Measurements from ENCODE around the gene EPHB3. TPM values are rescaled to one million over a fixed set of nuclear protein-coding genes. Genes with fewer than 3 reads are reported as not detected.

The EPHB3 gene
- total and polyA plus RNA-seq, 12 donors = 0.38 to 4.0 (median 1.5) TPM

DNA sequence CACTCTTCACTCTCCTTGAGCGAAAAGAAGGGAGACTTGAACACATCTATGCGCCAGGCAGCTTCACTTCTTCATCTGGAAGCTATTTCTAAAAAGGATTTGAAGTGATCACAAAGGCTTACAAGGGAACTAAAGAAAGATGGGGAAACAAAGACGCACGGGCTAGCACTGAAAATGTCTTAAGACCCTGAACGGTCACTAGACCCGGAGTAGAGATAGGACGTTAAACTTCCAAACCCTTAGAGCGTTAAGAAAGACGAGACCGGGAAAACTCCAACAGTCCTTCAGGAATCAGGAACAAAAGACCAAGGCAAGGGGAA, 47.5 kb upstream of the EPHB3 start:
- peaks cover 0 to 23% (median 10%) of the 10 kb centered on the region in 9 donors for H3K4me1 ChIP-seq
- TF ChIP-seq, protein P1, sequence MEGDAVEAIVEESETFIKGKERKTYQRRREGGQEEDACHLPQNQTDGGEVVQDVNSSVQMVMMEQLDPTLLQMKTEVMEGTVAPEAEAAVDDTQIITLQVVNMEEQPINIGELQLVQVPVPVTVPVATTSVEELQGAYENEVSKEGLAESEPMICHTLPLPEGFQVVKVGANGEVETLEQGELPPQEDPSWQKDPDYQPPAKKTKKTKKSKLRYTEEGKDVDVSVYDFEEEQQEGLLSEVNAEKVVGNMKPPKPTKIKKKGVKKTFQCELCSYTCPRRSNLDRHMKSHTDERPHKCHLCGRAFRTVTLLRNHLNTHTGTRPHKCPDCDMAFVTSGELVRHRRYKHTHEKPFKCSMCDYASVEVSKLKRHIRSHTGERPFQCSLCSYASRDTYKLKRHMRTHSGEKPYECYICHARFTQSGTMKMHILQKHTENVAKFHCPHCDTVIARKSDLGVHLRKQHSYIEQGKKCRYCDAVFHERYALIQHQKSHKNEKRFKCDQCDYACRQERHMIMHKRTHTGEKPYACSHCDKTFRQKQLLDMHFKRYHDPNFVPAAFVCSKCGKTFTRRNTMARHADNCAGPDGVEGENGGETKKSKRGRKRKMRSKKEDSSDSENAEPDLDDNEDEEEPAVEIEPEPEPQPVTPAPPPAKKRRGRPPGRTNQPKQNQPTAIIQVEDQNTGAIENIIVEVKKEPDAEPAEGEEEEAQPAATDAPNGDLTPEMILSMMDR (IDR thresholded peaks at IDR 0.05) = no peak
- H3K4me3 ChIP-seq = peak overlapping the region in 9 of 10 donors; percentile 22 to 57 (median 52)
- H3K9me3 ChIP-seq = peaks cover 0 to 7% (median 0%) of the 10 kb centered on the region in 11 donors
- WGBS, 2 donors = 17 to 19% methylated on average over 10 of the region's 10 CpGs
- intact Hi-C loops (cut with DNase I) = loop anchor here in 9 of 10 donors (5.0 to 10.0 kb wide), 6 partner anchors 42 to 149 kb away; partner anchors contain the start of genes CLCN2 (in 1 of the 9), POLR2H (in 1 of the 9) and THPO (in 1 of the 9)
- peaks cover 0 to 67% (median 45%) of the 10 kb centered on the region in 7 donors for H3K27me3 ChIP-seq
- peak overlapping the region in 6 of 10 donors; percentile 29 to 69 (median 54) for H3K27ac ChIP-seq
- peak in 7 of 8 donors; percentile 4 to 40 (median 18) for ATAC-seq
- DNase-seq = no peak
- H3K36me3 ChIP-seq = no peaks in the 10 kb centered on the region

DNA sequence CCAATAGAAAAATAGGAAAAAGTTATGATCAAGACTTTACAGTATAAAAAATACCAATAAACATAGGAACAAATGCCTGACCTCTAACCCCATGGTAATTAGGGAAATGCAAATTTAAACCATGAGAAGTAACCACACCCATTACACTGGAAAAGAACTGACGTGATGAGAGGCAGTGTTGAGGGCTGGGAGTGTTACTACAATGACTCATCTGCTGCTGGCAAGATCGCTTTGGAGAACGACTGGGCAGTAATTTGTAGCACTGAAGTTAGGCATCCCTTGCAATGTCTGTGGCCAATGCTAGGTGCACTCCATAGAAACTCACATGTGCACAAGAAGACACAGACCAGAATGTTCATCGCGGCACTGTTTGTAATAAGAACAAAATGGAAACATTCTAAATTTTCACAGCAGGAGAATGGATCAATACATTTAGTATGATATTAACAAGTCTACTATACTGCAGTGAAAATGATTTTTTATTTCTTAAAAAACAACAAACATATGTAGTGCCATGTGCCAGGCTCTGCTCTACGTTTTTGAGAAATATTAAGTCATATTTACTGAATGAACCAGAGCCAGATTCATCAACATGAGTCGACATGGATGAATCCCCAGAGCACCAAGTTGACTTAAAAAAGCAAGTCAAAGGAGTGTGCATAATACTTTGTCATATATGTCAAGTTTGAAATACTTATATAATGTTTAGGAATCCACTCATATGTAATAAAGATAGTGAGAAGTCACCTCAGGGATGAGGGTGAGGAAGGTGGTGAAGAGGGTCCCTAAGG, 37.6 kb upstream of the EPHB3 start:
- Histone ChIP-seq H3K27me3 (peaks cover 0 to 77% (median 48%) of the 10 kb centered on the region in 7 donors), H3K36me3 (no peaks in the 10 kb centered on the region), H3K4me1 (peaks cover 0 to 24% (median 20%) of the 10 kb centered on the region in 9 donors), H3K4me3 (no peak overlapping the region), H3K27ac (no peak overlapping the region), H3K9me3 (no peaks in the 10 kb centered on the region)
- TF ChIP-seq, protein P1 (IDR thresholded peaks at IDR 0.05) = no peak
- peak in 5 of 8 donors; percentile 58 to 87 (median 76) for ATAC-seq
- intact Hi-C loops (cut with DNase I) = loop anchor here in 1 of 10 donors (5.0 kb wide), 1 partner anchor 147 kb away; the partner anchor contains the start of gene THPO
- no peak for DNase-seq
- WGBS, 2 donors = 41 to 47% methylated on average over 7 of the region's 7 CpGs

DNA sequence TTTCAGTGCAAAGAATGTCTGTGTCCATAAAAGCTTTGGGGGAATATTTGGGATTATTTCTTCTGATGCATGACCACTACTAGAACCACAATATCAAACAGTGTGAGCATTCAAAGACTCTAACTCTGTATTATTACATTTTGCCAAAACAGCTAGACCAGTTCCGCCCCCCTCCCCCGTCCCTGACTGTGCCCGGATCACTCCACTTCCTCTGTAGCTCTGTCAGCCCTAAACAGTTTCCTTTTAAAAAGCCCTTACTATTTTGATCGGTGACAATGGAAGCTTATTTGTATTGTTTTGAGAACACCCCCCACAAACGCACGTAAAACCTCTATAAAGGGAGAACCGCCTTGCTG, 36.6 kb upstream of the EPHB3 start:
- Histone ChIP-seq H3K9me3 (no peaks in the 10 kb centered on the region), H3K4me3 (peak overlapping the region; percentile 37 to 69 (median 56)), H3K27me3 (peaks cover 0 to 82% (median 48%) of the 10 kb centered on the region in 7 donors), H3K27ac (peak overlapping the region in 9 of 10 donors; percentile 70 to 94 (median 84)), H3K4me1 (peaks cover 0 to 24% (median 20%) of the 10 kb centered on the region in 9 donors), H3K36me3 (no peaks in the 10 kb centered on the region)
- TF ChIP-seq, protein P1 (IDR thresholded peaks at IDR 0.05) = no peak
- WGBS, 2 donors = 1 to 2% methylated on average over 7 of the region's 7 CpGs
- peak; percentile 26 to 88 (median 80) for ATAC-seq
- intact Hi-C loops (cut with DNase I) = loop anchor here in 1 of 10 donors (5.0 kb wide), 1 partner anchor 148 kb away; the partner anchor contains the start of gene THPO
- DNase-seq = peak in 1 of 2 donors; percentile 32

DNA sequence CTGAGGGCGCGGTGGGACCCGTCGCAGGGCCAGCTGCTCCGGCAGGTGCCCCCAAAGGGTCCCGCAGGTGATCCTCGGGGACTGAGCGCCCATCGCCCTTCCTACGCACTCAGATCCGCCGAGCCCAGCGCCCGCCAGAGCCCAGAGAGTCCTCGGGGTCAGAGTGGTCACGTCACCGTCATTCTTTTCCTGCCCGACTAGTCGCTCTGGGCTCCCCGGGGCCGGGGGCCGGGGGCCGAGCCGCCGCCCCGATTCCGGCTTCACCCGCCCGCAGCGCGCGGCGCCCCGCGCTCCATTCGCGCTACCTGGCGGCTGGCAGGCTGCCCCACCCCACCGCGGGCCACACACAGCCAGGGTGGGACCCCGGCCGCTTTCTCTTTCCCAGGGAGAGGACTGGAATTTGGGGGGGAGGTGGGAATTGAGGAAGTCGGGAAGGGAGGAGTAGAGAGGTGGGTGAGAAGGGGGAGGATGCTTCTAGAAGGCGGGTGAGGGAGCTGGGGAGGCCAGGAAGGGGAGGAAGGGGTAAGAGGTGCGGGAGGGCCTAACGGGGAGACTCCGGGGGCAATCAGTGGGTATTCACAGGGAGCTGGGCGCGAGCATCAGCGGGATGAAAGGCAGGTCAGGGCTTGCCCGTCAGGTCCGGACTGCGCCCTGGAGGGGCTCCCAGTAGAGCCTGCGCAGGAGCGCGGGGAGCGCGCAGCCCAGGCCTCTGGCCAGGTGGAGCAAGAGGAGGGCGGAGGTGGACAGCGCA, 36.1 kb upstream of the EPHB3 start:
- ATAC-seq (peak; percentile 49 to 77 (median 61)), DNase-seq (no peak)
- WGBS, 2 donors = 1 to 4% methylated on average over 60 of the region's 60 CpGs
- Histone ChIP-seq H3K36me3 (no peaks in the 10 kb centered on the region), H3K27ac (peak overlapping the region in 9 of 10 donors; percentile 70 to 94 (median 84)), H3K4me3 (peak overlapping the region; percentile 37 to 69 (median 56)), H3K27me3 (peaks cover 0 to 88% (median 48%) of the 10 kb centered on the region in 7 donors), H3K9me3 (no peaks in the 10 kb centered on the region), H3K4me1 (peaks cover 0 to 24% (median 20%) of the 10 kb centered on the region in 9 donors)
- intact Hi-C loops (cut with DNase I) = no loop called here
- TF ChIP-seq, protein P1 (IDR thresholded peaks at IDR 0.05) = no peak

Measured in heart right ventricle (tissue), 16 donors.